Uterine smooth muscle cell (primary cell): Measurements from ENCODE around the gene MAGEA4. TPM values are rescaled to one million over a fixed set of nuclear protein-coding genes. Genes with fewer than 3 reads are reported as not detected.

Experiments used
- total RNA-seq: library from RNA; depleted of rRNA; stranded (reverse); fragments of >200 nt; gene quantifications from 2 replicates; pipeline ENCODE4 v1.2.3, GENCODE V29; 2014

Gene MAGEA4
- not detected in 2 replicates for total RNA-seq

GRCh38 chrX:151912780-151913179, at the start of gene MAGEA4:
MAGEA4 (plus strand) TSS chrX:151912889; CDS start chrX:151923665, 10,776 bp downstream.

Other genes with a start within 250 kb of the MAGEA4 start
- 0.33 and 1.2 TPM in 2 replicates for gene PRRG3, start 217.4 kb upstream of the MAGEA4 start, total RNA-seq
- not detected in 2 replicates for gene FATE1, start 196.9 kb upstream of the MAGEA4 start, total RNA-seq
- gene CNGA2, start 178.1 kb upstream of the MAGEA4 start, total RNA-seq = not detected in 2 replicates
- gene GABRE, start 61.8 kb downstream of the MAGEA4 start, total RNA-seq = 15.2 and 20.7 TPM in 2 replicates
- not detected in 2 replicates for gene MAGEA10, start 225.7 kb downstream of the MAGEA4 start, total RNA-seq